Progenitor cell of endocrine pancreas (in vitro differentiated cells): ENCODE results near the gene MRPL4. TPM values are rescaled to one million over a fixed set of nuclear protein-coding genes. Genes with fewer than 3 reads are reported as not detected.

ENCODE experiments used
- DNase-seq: peaks from one replicate; pipeline ENCODE4 v3.0.0; 2021; ENCODE audit warnings: low spot score; ENCODE audit not compliant: unreplicated experiment
- H3K27ac Mint-ChIP-seq: 2 replicates; pipeline ENCODE4 v1.8.0; 2021; ENCODE audit warnings: mild to moderate bottlenecking, moderate library complexity, mixed read lengths
- H3K27me3 Mint-ChIP-seq: 2 replicates; pipeline ENCODE4 v1.8.0; 2021; ENCODE audit warnings: mixed read lengths
- H3K36me3 Mint-ChIP-seq: 2 replicates; pipeline ENCODE4 v1.8.0; 2022; ENCODE audit warnings: mixed read lengths; ENCODE audit not compliant: insufficient read depth
- H3K4me1 Mint-ChIP-seq: 2 replicates; pipeline ENCODE4 v1.8.0; 2021; ENCODE audit warnings: low read depth, mixed read lengths
- H3K4me3 Mint-ChIP-seq: 2 replicates; pipeline ENCODE4 v1.8.0; 2021; ENCODE audit warnings: low read depth, mild to moderate bottlenecking, moderate library complexity, mixed read lengths
- H3K9me3 Mint-ChIP-seq: 2 replicates; pipeline ENCODE4 v1.8.0; 2021; ENCODE audit warnings: low read depth, mixed read lengths
- CTCF ChIP-seq: fragments of 200-600 bp; sonication (generic); IDR thresholded peaks from one replicate; pipeline ENCODE4 v1.5.0; 2021; ENCODE audit warnings: antibody characterized with exemption, mild to moderate bottlenecking; ENCODE audit not compliant: unreplicated experiment
- total RNA-seq: library from RNA; stranded (reverse); gene quantifications from 2 replicates; pipeline ENCODE4 v1.2.1, GENCODE V29; 2021

MRPL4 gene
- total RNA-seq, 1 donor from 2014 or later = 51.7 TPM

- no peak for TF ChIP-seq CTCF
- Mint-ChIP-seq H3K4me1 (peaks cover 5% of the 10 kb centered on the region), H3K4me3 (no peak overlapping the region), H3K27me3 (peaks cover 59% of the 10 kb centered on the region), H3K9me3 (no peaks in the 10 kb centered on the region), H3K27ac (no peak overlapping the region), H3K36me3 (no peaks in the 10 kb centered on the region)
- DNase-seq = no peak
Observed at GRCh38 chr19:10285393-10285792, 33.4 kb downstream of the MRPL4 start.

GRCh38 chr19:10286803-10287737 is 35.1 kb downstream of the MRPL4 start, which contains the start of gene ICAM4:
Gene ICAM4 (plus strand): TSS chr19:10286955. CDS start chr19:10287013, 58 bp downstream.
- Mint-ChIP-seq H3K4me1 (peaks cover 7% of the 10 kb centered on the region), H3K27ac (no peak within 1 kb of the TSS), H3K4me3 (no peak within 1 kb of the TSS), H3K9me3 (no peaks in the 10 kb centered on the region), H3K27me3 (peaks cover 76% of the 10 kb centered on the region), H3K36me3 (no peaks in the 10 kb centered on the region)
- no peak for DNase-seq
- no peak for TF ChIP-seq CTCF

GRCh38 chr19:10288662-10289166 is 36.7 kb downstream of the MRPL4 start:
- peaks cover 7% of the 10 kb centered on the region for H3K4me1 Mint-ChIP-seq
- no peak overlapping the region for H3K27ac Mint-ChIP-seq
- H3K9me3 Mint-ChIP-seq = no peaks in the 10 kb centered on the region
- no peaks in the 10 kb centered on the region for H3K36me3 Mint-ChIP-seq
- peak overlapping the region; percentile 52 for H3K4me3 Mint-ChIP-seq
- DNase-seq = no peak
- H3K27me3 Mint-ChIP-seq = peaks cover 88% of the 10 kb centered on the region
- TF ChIP-seq CTCF = no peak

- DNase-seq = no peak
- TF ChIP-seq CTCF = no peak
- Mint-ChIP-seq H3K27ac (no peak overlapping the region), H3K4me3 (no peak overlapping the region), H3K4me1 (peaks cover 7% of the 10 kb centered on the region), H3K36me3 (no peaks in the 10 kb centered on the region), H3K27me3 (peaks cover 91% of the 10 kb centered on the region), H3K9me3 (no peaks in the 10 kb centered on the region)
Observed at GRCh38 chr19:10289167-10289835, 37.3 kb downstream of the MRPL4 start.

- peak within 1 kb of the TSS; percentile 52 for H3K4me3 Mint-ChIP-seq
- DNase-seq = no peak
- H3K9me3 Mint-ChIP-seq = no peaks in the 10 kb centered on the region
- no peak for TF ChIP-seq CTCF
- H3K36me3 Mint-ChIP-seq = no peaks in the 10 kb centered on the region
- H3K27ac Mint-ChIP-seq = no peak within 1 kb of the TSS
- peaks cover 7% of the 10 kb centered on the region for H3K4me1 Mint-ChIP-seq
- H3K27me3 Mint-ChIP-seq = peaks cover 96% of the 10 kb centered on the region
Observed at GRCh38 chr19:10289836-10290356, 37.9 kb downstream of the MRPL4 start, which contains the start of gene ICAM5. Gene ICAM5 (plus strand): TSS chr19:10289952. CDS start chr19:10290044, 92 bp downstream.
